ENCODE results near the gene EPHA7.

- TF ChIP-seq CTCF (IDR thresholded peaks at IDR 0.05), result no peak
- TF ChIP-seq POLR2A (IDR thresholded peaks at IDR 0.05), result no peak
Observed at GRCh38 chr6:93403390-93403789, 16.0 kb downstream of the EPHA7 start.
